SHP77 treated with DMSO at 0.1 percent for 48 hours (cell line): ENCODE data around the gene KCNT1.

Experiments
- DNase-seq: peaks from one replicate; lab custom pipeline; 2025; lab: John Stamatoyannopoulos, UW

The KCNT1 gene

DNA sequence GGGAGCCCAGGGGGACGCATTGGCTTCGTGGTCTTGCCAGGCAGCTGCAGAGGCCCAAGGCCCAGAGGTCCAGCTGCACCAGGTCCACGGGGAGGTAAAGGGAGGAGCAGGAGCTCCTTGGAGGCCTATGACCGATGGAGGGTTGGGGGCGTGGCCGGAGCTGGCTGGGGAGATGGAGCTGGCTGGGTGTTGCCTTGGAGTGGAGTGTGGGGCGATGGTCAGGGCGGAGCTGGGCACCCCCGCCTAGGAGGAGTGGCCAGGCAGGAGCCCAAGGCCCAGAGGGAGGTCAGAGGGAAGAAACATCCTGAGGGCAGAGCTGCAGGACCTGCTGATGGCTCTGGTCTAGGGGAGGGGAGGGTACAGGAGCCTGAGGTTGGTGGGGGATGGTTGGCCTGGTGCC lies 44.6 kb downstream of the KCNT1 start:
- no peak for DNase-seq

GRCh38 chr9:135747311-135747710 lies 45.3 kb downstream of the KCNT1 start:
- DNase-seq = no peak

DNA sequence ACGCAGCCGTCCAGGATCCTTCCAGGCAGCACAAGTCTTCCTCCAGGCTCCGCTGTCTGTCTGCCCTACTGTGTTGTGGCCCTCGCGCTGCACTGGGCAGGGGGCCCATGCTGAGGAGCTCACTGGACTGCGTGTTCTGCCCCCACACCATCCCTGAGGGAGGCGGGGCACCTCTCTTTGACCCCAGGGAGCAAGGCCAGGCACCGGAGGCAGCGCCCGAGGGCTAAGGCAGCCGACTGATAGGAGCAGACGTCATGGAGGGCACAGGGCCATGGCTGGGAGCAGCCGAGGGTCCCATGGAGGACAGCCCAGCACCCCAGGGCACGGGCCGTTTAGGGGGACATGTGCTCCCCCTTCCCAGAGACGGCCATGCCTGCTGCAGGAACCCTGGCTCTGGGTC lies 46.7 kb downstream of the KCNT1 start:
- no peak for DNase-seq

DNA sequence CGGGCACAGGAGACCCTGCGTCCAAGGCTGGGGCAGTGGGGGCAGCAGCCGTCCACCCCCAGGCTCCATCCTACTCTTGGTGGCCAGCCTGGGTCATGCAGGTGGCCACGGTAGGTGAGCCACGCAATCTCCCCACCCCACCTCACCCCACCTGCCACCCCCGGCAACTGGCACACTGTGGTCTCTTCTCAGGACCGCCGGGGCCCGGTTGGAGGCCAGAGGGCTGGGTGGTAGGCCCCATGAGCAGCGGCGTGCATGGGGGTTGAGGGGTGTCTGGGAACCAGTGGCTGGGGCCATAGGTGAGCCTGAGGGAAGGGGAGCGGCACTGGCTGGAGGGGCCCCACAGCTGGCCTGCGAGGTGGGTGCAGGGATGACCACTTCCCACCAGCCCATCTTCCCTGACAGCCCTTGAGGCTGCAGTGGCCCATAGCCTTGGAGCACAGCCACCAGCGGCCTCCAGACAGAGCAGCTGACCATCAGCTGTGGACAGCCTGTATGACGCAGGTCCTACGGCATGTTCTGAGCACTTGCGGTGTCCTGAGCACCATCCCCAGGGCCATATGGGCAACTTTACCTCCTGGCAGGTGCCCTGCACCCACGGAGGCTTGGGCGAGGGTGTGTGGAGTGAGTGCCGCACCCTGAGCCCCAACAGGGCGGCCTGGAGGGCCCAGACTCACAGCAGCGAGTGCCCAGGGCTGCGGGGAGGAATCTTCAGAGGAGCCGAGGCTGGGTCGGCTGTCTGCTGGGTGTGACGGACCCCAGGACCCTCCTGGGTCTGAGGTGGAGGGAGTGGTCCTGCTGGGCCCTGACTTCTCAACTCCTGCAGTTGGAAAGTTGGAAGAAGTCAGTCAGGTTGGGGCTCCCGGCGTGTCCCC lies 47.4 kb downstream of the KCNT1 start:
- no peak for DNase-seq

- no peak for DNase-seq
These were observed 48.8 kb downstream of the KCNT1 start for GRCh38 chr9:135750786-135751185.

DNA sequence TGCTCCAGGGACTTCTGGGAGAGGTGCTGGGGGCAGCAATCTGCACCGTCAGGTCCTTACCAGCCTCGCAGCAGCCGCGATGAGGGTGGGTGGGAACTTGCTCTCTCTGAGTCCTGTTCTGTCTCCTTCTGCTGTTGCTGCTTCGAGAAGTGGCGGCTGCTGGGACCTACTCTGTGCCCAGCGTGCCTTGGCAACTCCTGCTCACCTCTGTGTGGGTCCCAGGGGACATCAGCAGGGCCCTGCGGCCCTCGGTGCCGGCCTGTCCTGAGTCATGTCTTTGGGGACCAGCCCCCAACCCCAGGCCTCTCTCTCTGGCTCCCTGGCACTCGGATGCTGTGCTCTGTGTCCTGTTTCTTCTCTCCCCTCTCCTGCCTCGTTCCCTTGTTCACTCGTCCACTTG lies 49.5 kb downstream of the KCNT1 start:
- no peak for DNase-seq

GRCh38 chr9:135752281-135753204 lies 50.6 kb downstream of the KCNT1 start:
- no peak for DNase-seq

DNA sequence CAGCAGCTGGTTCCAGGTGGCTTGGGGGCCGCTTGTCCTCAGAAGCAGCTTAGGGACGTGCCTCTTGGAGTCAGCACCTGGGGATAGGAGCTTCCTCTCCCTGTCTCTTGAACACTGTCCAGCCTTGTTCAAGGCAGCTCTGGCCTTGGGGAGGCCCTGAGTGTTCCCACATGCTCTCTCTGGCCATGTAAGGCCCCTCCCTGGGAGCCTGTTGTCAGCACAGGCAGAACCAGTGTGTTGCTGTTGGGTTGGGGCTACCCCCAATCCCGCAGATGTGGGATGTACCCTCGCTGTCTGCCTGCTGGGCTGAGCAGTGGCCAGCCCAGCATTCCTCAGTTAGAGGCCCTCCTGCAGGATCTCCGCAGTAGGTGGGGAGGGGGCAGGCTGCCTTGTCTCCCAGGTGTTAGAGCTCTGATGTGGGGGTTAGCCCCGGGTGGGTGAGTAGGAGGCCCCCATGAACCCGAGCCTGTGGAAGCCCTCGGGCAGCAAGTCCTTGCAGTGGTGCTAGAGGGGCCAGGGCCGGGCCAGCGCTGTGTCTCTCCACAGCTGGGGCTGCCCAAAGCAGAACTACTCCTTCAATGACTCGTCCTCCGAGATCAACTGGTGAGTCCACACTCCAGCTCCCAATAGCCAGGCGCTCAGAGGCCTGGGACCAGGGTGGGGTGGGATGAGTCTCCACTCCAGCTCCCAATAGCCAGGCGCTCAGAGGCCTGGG lies 51.6 kb downstream of the KCNT1 start:
- no peak for DNase-seq

GRCh38 chr9:135756576-135756975 lies 54.6 kb downstream of the KCNT1 start:
- no peak for DNase-seq

- no peak for DNase-seq
These were observed 55.4 kb downstream of the KCNT1 start for GRCh38 chr9:135757356-135757755.

GRCh38 chr9:135758056-135758455 lies 56.1 kb downstream of the KCNT1 start:
- no peak for DNase-seq

GRCh38 chr9:135758870-135759269 lies 56.9 kb downstream of the KCNT1 start:
- no peak for DNase-seq

DNA sequence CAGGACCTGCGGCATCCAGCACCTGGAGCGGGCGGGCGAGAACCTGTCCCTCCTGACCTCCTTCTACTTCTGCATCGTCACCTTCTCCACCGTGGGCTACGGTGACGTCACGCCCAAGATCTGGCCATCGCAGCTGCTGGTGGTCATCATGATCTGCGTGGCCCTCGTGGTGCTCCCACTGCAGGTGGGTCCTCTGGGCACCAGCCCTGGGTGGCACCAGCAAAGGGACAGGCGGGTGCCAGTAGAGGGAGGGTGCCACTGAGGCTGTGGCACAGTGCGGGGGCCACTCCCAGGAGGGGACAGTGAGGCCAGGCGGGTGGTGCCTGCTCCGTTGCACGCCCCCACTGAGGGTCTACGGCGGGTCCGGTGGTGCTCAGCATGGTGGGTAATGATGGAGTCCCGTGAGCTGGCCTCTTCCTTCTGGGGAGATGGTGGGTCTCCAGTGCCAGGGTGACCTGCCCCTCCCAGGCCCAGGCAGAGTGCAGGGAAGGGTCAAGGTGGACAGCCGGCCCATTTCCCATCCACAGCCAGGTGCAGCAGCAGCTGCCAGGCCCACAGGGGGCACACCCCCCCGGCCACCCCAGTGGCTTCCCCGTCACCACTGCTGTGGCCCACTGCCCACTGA lies 57.8 kb downstream of the KCNT1 start:
- no peak for DNase-seq

DNA sequence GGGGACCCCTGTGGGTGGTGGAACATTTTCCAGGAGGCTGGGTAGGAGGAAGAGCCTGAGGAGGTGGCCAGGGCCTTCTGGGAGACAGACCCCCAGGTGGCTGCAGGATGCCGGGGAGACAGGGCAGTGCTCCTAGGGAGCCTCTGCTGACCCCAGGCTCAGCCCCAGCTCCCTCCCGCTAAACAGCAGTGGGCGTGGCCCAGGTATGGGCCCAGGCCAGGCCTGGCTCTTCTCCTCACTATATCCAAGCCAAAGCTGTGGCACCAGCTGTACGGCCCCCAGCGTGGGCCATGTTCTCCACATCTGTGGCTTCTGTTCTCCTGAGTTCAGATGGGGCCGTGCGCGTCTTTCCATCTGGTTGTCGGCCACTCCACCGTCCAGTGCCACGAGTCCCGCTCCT lies 58.5 kb downstream of the KCNT1 start:
- DNase-seq = no peak

DNA sequence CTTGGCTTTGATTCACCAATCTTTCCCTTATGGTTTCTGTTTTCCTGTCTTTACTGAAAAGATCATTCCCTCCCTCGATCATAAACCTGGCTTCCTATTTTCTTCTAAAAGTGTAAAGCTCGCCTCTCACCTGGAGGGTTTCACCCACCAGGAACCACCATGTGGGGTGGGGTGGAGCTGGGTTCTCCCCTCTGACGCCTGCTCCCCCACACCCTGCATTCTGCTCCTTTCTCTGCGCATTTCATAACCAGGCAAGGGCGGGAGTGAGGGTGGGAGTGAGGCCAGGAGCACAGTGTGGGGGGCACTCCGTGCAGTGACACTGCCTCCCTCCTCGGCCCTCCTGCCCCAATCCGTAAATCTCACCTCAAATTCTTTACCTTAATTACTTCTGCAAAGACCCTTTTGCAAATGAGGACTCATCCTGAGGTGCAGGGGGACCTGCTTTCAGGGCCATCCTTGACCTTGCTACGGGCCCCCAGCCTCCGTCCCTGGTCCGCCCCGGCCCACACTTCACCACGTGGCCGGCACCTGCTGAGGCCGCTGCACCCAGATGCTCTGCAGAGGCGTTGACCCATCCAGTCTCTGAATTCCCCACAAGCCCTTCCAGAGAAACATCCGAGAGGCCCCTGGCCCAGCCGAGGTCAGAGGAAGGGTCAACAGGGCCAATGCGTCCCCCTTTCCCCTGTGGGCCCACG lies 59.3 kb downstream of the KCNT1 start:
- DNase-seq = no peak

- DNase-seq = no peak
These were observed 59.8 kb downstream of the KCNT1 start for GRCh38 chr9:135761845-135762168.

DNA sequence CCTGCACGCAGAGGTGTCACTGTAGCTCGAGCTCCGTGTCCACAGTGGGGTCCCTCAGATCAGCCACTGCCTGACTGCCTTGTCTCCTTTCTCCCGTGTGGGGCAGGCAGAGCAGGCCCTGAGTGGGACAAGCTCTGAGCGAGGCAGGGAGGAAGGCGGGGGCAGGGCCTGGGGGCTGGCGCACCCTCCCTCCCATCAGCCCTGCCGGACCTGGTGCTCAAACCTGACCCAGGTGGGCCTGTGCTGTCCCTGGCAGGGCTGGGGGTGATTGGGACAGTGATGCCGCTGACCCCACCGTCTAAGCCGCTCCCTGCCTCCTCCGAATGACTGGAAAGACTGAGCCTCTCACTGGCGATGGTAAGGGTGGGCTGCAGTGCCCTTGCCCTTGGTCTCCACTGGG lies 60.9 kb downstream of the KCNT1 start:
- no peak for DNase-seq

- no peak for DNase-seq
These were observed 61.9 kb downstream of the KCNT1 start for GRCh38 chr9:135763716-135764446.

- no peak for DNase-seq
These were observed 62.7 kb downstream of the KCNT1 start for GRCh38 chr9:135764731-135765130.

GRCh38 chr9:135765416-135765815 lies 63.4 kb downstream of the KCNT1 start:
- no peak for DNase-seq

DNA sequence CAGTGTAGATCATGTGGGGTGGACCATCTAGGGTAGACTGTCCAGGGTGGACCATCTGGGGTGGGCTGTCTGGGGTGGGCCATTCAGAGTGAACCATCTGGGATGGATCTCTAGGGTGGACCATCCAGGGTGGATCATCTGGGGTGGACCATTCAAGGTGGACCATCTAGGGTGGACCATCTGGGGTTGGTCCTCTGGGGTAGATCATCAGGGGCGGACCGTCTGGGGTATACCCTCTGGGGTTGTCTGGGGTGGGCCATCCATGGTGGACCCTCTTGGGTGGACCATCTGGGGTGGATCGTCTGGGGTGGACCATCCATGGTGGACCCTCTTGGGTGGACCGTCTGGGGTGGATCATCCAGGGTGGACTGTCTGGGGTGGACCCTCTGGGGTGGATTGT lies 64.3 kb downstream of the KCNT1 start:
- DNase-seq = no peak
